ENCODE data around the gene ZMYM4. TPM values are rescaled to one million over a fixed set of nuclear protein-coding genes. Genes with fewer than 3 reads are reported as not detected.

The ZMYM4 gene
- total RNA-seq, 2 donors from 2014 or later: 131 to 153 TPM

GRCh38 chr1:35255276-35255675 lies 13.2 kb upstream of the ZMYM4 start:
- no peaks in the 10 kb centered on the region for H3K36me3 Mint-ChIP-seq (ENCODE audit: low read depth)
- 92 to 95% methylated on average over 3 of the region's 4 CpGs for WGBS, 2 experiments (ENCODE audit: insufficient coverage in 1 of 2, insufficient read length in 1 of 2)
- DNase-seq: no peak
- no peaks in the 10 kb centered on the region for H3K9me3 Mint-ChIP-seq
- no peaks in the 10 kb centered on the region for H3K27me3 Mint-ChIP-seq (ENCODE audit: insufficient read depth)
- Histone ChIP-seq H3K27ac (ENCODE audit: low read depth, low read length) (no peak overlapping the region), H3K9ac (ENCODE audit: extremely low read depth, low read length, poor library complexity, severe bottlenecking) (no peak overlapping the region), H3K9me3 (ENCODE audit: control insufficient read depth, low read length) (no peaks in the 10 kb centered on the region), H3K27me3 (ENCODE audit: control insufficient read depth, insufficient read depth, low read length, poor library complexity, severe bottlenecking) (no peaks in the 10 kb centered on the region), H3K36me3 (ENCODE audit: control insufficient read depth, insufficient read depth, low read length) (no peaks in the 10 kb centered on the region), H3K4me1 (ENCODE audit: control insufficient read depth, insufficient read depth, low read length) (no peaks in the 10 kb centered on the region), H3K4me3 (ENCODE audit: low read length) (no peak overlapping the region)
- no peak overlapping the region for H3K27ac Mint-ChIP-seq
- no peak for TF ChIP-seq CTCF (conservative IDR thresholded peaks at IDR 0.05)
- no peak overlapping the region for H3K4me3 Mint-ChIP-seq
- no peaks in the 10 kb centered on the region for H3K4me1 Mint-ChIP-seq

DNA sequence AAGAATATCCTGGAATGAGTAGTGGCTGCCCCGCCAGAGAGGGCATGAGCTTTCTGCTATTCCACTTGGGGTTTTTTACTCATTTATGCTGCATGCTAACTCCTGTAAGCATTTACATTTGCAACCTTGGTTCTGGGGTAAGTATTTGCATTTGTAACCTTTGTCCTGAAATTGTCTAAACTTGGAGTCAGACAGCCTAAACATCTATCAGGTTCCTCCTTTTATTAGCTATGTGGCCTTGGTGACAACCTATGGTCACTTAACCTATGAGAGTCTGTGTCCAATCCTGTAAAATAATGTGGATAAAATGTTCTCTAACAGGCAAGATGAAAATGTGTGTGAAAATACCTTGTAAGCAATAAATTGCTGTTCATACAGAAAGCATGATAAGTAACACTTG lies 8.9 kb upstream of the ZMYM4 start:
- 95% methylated on average over 1 of the region's 1 CpG; no CpG with 5 or more reads in 1 of the 2 experiments for WGBS, 2 experiments (ENCODE audit: insufficient coverage in 1 of 2, insufficient read length in 1 of 2)
- Mint-ChIP-seq H3K27me3 (ENCODE audit: insufficient read depth) (no peaks in the 10 kb centered on the region), H3K9me3 (no peaks in the 10 kb centered on the region), H3K27ac (no peak overlapping the region), H3K4me3 (no peak overlapping the region), H3K36me3 (ENCODE audit: low read depth) (no peaks in the 10 kb centered on the region), H3K4me1 (peaks cover 1% of the 10 kb centered on the region)
- Histone ChIP-seq H3K9ac (ENCODE audit: extremely low read depth, low read length, poor library complexity, severe bottlenecking) (no peak overlapping the region), H3K4me1 (ENCODE audit: control insufficient read depth, insufficient read depth, low read length) (no peaks in the 10 kb centered on the region), H3K36me3 (ENCODE audit: control insufficient read depth, insufficient read depth, low read length) (no peaks in the 10 kb centered on the region), H3K9me3 (ENCODE audit: control insufficient read depth, low read length) (no peaks in the 10 kb centered on the region), H3K27me3 (ENCODE audit: control insufficient read depth, insufficient read depth, low read length, poor library complexity, severe bottlenecking) (no peaks in the 10 kb centered on the region), H3K4me3 (ENCODE audit: low read length) (no peak overlapping the region), H3K27ac (ENCODE audit: low read depth, low read length) (no peak overlapping the region)
- TF ChIP-seq CTCF (conservative IDR thresholded peaks at IDR 0.05): no peak
- no peak for DNase-seq

DNA sequence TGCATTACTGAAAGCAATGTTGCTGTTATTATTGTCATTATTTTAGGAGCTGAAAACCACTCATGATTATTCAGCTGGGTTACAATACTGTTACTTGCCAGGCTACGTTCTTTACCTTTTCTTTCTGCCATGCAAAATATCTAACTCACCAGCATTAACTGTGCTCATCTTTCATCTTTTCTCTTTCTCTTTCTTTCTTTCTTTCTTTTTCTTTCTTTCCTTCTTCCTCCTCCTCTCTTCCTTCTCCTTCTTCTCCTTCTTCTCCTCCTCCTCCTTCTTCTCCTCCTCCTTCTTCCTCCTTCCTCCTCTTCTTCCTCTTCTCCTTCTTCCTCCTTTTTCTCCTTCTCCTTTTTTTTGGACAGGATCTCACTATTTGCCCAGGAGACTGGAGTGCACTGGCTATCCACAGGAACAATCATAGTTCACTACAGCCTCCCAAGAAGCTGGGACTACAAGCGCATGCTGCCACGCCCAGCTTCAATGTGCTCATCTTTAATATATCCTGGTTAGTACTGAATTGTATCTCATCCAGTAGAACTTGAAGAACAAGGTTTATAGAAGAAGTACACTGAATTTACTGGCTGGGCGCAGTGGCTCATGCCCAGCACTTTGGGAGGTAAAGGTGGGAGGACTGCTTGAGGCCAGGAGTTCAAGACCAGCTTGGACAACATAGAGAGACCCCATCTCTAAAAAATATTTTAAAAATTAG lies 6.9 kb upstream of the ZMYM4 start:
- TF ChIP-seq CTCF (conservative IDR thresholded peaks at IDR 0.05): no peak
- Mint-ChIP-seq H3K4me1 (peaks cover 9% of the 10 kb centered on the region), H3K27ac (no peak overlapping the region), H3K36me3 (ENCODE audit: low read depth) (no peaks in the 10 kb centered on the region), H3K4me3 (no peak overlapping the region), H3K27me3 (ENCODE audit: insufficient read depth) (no peaks in the 10 kb centered on the region), H3K9me3 (no peaks in the 10 kb centered on the region)
- H3K36me3 ChIP-seq (ENCODE audit: control insufficient read depth, insufficient read depth, low read length): no peaks in the 10 kb centered on the region
- H3K9me3 ChIP-seq (ENCODE audit: control insufficient read depth, low read length): no peaks in the 10 kb centered on the region
- H3K27me3 ChIP-seq (ENCODE audit: control insufficient read depth, insufficient read depth, low read length, poor library complexity, severe bottlenecking): no peaks in the 10 kb centered on the region
- no peak overlapping the region for H3K4me3 ChIP-seq (ENCODE audit: low read length)
- H3K27ac ChIP-seq (ENCODE audit: low read depth, low read length): no peak overlapping the region
- no peak overlapping the region for H3K9ac ChIP-seq (ENCODE audit: extremely low read depth, low read length, poor library complexity, severe bottlenecking)
- DNase-seq: no peak
- 90 to 96% methylated on average over 4 of the region's 4 CpGs for WGBS, 2 experiments (ENCODE audit: insufficient coverage in 1 of 2, insufficient read length in 1 of 2)
- H3K4me1 ChIP-seq (ENCODE audit: control insufficient read depth, insufficient read depth, low read length): no peaks in the 10 kb centered on the region
